ENCODE results near the gene PEX5L. TPM values are rescaled to one million over a fixed set of nuclear protein-coding genes. Genes with fewer than 3 reads are reported as not detected.

The PEX5L gene
- total RNA-seq, 1 experiment from 2014 or later, result 0.29 TPM

DNA sequence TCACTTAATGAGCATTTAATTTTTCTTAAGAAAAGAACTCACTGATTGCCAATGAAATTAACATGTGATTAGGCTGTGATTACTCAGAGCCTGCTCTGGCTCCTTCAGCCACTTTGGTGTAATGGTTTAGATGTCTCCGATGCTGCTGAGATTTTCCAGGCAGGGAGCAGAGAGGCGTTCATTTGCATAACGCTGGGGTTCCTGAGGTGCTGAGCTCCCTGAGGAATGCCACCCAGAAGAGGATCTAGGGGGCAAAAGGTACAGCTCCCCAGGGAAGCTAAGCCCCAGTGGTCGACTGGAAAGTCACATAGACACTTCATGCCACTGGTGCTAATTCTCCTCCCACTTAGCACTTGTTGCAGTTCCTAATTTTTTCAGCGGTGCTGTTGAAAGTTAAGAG is 264.4 kb downstream of the PEX5L start:
- DNase-seq (ENCODE audit: low read depth), result no peak

DNA sequence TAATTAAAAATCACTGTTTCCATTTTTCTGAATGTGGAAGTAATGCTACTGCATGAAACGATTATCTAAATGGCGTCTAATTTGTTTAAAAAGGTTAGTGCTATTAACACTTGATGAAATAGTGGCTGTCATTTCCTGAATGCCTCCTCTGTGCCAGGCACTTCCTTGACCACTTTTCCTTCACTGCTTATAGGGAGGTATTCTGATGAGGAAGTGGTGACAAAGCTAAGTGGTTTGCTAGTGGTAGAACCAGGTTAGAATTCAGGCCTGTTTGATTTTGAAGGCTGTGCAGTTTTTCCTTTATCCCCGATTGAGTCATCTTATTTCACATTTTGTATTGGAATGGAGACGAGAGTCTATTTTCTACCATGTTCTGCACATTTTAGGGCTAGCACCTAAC is 264.9 kb downstream of the PEX5L start:
- no peak for DNase-seq (ENCODE audit: low read depth)

GRCh38 chr3:179769411-179770247 is 267.1 kb downstream of the PEX5L start:
- peak; percentile 14 for DNase-seq (ENCODE audit: low read depth)

- peak; percentile 52 for DNase-seq (ENCODE audit: low read depth)
Measured at GRCh38 chr3:179768080-179768479, 268.7 kb downstream of the PEX5L start.

- no peak for DNase-seq (ENCODE audit: low read depth)
Measured at GRCh38 chr3:179766416-179767133, 270.2 kb downstream of the PEX5L start.

GRCh38 chr3:179765396-179765795 is 271.3 kb downstream of the PEX5L start:
- no peak for DNase-seq (ENCODE audit: low read depth)

GRCh38 chr3:179760944-179761343 is 275.8 kb downstream of the PEX5L start:
- peak; percentile 66 for DNase-seq (ENCODE audit: low read depth)

DNA sequence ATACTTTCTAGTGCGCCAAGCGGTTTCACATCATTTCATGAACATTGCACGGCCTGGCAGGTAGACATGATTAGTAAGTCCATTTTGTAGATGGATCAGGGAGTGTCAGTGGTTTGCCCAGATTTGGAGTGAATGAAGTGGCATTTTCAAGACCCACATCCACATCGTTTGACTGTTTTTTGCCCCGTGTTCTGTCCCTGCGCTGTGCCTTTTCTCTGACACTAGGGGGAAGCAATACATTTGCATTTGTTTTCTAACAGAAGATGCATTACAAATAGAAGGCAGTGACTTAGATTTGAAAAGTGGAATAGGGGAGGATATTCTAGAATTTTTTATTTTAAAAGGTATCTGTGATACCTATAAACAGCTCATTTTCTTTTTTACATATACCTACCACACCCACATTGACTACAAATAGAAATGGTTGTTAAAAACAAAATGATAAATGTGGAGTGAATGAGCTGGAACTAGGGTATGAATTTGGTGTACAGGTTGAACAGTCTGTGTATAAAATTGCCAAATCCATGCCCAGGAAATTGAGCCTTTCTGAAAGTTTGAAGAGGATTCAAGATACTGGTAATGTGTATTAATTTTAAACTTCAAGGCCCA is 285.9 kb downstream of the PEX5L start:
- DNase-seq (ENCODE audit: low read depth), result no peak

GRCh38 chr3:179745716-179746115 is 291.0 kb downstream of the PEX5L start:
- DNase-seq (ENCODE audit: low read depth), result no peak

DNA sequence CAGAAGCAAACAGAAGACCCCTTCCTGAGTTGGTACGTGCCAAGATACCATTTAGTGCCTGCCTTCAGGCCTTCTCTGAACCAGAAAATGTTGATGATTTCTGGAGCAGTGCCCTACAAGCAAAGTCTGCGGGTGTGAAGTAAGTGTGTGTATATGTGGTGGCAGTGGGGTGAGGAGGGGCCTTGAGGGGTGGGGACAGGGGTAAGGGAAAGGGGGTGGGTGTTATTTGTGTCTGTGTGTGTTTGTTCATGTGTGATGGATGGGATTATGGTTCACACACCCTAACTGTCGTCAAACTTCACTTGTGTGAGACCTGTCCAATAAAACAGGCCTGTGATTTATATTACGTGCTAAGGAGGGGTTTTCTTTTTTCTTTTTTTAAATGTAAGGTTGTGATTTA is 291.7 kb downstream of the PEX5L start:
- DNase-seq (ENCODE audit: low read depth), result no peak
